Measurements from ENCODE around the gene BUB1.
"Not testable (repeated sequence)": the region's sequence is repeated elsewhere in the genome, so short reads cannot be mapped to it uniquely, and the experiment has no call there.

The BUB1 gene

DNA sequence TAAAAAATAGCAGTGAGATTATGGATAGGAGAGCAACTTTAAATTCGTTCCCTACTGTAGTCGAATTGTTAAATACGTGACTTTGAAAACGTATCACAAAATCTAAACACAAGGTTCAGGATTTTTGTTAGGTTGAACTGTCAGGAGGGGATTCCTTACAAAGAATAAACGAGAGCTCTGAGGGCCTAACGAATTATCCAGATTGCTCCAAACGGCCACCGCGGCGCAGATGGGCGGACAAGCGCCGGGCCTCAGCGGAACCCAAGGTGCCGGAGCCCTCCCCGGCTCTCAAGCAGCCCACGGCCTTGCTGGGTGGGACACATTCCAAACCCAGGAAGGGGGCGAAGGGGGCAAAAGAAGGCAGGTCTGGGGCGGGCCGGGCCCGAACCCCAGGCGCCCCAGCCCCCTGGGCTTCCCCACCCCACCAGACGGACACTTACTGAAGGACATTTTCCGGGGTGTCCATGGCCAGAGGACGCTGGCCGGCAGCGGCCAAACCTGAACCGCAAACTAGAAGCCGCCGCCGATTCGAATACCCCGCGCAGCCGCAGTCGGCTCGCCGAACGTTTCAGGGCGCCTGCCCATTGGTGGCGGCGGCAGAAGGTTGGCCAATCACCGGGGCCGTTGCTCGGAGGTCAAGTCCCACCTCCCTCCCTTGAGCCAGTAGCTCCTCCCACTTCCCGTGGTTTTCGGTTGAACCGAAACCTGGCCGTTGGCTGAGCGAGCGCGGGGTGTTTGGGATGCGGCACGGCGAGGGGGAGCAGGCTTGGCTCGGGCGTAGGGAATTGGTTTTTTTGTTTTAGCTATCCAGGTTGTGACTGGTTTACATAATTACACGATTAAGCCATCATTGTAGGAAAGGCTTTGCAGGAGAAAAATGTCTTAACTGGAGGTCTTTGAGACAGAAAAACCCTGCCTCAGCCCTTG, at the start of gene BUB1:
Gene BUB1 (minus strand): TSS at position 534 of the 927 bp plus-strand sequence. CDS start 68 bp downstream, at position 466.
- peak; percentile 94 for FAIRE-seq
- DNase-seq (ENCODE audit: extremely low spot score, insufficient read length, low read depth): peak; percentile 99

DNA sequence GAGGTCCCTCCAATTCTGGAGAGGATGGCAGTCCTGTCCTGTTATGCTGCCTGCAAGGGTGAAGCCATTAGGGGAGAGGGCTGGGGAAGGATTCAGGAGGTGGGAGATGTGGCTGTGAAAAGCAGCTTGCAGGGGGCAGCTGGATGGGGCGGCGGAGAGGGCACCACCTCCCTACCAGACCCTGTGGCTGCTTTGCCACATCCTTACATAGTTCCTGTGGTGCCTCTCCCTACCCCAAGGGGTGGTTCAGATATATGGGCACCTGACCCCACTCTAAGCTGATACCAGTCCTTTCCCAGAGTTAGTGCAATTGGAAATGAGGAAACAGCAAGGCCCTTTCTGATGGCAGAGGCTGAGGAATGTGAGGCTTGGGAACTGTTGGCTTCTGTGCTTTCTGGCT, 48.4 kb upstream of the BUB1 start:
- no peak for DNase-seq (ENCODE audit: extremely low spot score, insufficient read length, low read depth)
- no peak for FAIRE-seq

DNA sequence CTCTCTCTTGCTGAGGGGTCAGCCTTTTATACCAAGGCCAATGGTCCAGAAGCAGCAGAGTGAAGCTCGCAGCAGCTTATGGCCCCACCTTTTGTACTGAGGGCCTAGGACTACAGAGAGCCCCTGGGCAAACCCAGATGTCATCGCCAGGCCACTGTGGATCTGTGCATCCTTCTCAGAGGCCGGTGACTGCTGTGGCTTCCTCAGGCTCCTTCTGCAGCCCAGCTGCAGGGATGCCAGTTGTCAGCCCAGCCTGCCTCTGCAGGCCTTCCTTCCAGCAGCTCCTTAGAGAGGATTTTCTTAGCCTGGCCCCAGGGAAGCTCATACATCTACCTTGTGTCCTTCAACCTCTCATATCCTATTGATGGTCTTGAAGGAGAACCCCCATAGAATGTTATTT, 48.0 kb upstream of the BUB1 start:
- no peak for FAIRE-seq

DNA sequence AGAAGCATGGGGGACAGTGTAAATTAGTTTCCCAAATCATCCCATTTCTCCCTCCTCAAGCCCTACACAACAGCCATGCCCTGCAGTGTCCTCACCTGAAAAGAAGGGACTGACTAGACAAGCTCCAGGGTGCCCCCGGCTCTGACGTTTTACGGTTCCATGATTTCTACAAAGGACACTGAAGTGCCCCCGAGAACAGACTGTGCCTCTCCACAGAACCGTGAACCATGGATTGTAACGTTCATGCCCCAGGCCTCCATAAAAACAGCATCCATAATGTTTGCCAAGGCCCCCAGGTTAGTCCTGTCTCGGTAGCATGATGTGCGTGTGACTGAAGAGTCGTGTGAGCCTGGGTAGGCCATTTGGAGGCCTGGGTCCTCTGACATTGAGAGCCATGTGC, 47.5 kb upstream of the BUB1 start:
- FAIRE-seq (no peak), DNase-seq (ENCODE audit: extremely low spot score, insufficient read length, low read depth) (no peak)

More for the DNA sequence above, 48.0 kb upstream of the BUB1 start:
- DNase-seq (ENCODE audit: extremely low spot score, insufficient read length, low read depth): no peak

DNA sequence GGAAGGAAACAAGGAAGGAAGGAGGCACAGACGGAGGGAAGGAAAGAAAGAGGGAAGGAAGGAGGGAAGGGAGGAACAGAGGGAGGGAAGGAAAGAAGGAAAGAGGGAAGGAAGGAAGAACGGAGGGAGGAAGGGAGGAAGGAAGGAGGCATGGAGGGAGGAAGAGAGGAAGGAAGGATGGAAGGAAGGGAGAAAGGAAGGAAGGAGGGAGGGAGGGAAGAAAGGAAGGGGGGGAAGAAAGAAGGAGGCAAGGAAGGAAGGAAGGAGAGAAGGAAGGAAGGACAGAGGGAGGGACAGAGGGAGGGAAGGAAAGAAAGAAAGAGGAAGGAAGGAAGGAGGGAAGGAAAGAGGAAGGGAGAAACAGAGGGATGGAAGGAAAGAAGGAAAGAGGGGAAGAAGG, 47.0 kb upstream of the BUB1 start:
- DNase-seq (ENCODE audit: extremely low spot score, insufficient read length, low read depth) (no peak), FAIRE-seq (no peak)

DNA sequence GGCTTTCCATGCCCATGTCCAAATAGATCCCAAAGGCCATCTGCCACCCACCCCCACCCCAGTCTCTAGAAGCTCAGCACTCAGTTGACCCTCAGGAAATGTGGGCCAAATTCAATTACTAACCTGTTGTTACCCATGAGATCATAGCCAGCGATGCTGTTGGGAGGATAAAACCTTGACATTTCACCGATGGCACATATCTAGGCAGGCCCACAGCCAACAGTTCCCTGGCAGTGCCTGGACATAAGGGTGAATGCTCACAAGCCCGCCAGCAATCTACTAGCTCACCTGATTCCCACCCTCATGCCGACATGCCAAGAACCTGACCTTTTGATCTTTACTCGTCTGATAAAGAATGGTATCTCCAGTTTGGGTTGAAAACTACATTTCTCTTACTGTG, 42.7 kb upstream of the BUB1 start:
- DNase-seq (ENCODE audit: extremely low spot score, insufficient read length, low read depth) (no peak), FAIRE-seq (no peak)

DNA sequence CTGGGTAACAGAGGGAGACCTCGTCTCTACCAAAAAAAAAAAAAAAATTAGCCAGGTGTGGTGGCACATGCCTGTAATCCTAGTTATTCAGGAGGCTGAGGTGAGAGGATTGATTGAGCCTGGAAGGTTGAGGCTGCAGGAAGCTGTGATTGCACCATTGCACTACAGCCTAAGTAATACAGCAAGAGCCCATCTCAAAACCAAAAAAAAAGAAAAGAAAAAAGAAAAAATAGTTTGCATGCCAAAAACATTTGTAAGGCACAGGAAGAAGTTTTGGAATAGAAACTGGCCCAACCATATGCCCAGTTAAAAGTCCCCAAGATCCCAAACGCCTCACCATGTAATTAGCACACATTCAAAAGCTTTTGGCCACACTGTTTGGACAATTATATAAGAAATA, 41.1 kb upstream of the BUB1 start:
- no peak for DNase-seq (ENCODE audit: extremely low spot score, insufficient read length, low read depth)

DNA sequence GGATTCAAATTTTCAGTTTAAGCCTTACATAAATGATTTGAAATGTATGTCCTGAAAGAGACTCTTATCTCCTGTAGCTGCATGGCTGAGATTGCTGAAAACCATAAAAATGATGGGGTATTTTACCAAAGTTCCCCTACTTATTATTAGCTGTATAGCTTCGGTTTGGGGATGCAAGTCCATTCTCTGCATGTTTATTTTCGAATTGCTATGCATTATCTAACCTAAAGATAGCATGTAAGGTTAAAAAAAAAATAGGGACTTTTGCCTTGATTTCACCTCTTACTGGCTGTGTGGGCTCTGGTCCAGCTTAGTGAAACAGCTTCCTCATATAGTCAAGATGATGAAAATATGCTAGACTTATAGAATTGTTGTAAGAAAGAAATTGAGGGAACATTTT, 40.5 kb upstream of the BUB1 start:
- FAIRE-seq (peak; percentile 15), DNase-seq (ENCODE audit: extremely low spot score, insufficient read length, low read depth) (no peak)

More for the DNA sequence above, 41.1 kb upstream of the BUB1 start:
- no peak for FAIRE-seq

DNA sequence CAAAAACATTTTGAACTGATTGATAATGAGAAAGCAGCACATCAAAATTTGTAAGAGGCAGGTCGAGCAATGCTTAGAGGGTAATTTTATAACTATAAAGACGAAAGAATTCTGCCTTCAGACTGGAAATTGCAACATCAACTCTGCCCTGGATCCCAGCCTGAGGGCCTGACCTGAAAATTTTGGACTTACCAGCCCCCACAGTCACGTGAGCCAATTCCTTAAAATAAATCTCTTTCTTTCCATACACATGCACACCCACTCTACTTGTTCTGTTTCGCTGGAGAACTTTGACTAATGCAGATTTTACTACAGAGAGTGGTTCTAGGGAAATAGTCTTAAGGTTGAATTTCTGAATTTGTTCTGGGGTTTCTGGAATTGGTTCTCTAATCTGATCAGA, 39.9 kb upstream of the BUB1 start:
- FAIRE-seq: no peak
- no peak for DNase-seq (ENCODE audit: extremely low spot score, insufficient read length, low read depth)

DNA sequence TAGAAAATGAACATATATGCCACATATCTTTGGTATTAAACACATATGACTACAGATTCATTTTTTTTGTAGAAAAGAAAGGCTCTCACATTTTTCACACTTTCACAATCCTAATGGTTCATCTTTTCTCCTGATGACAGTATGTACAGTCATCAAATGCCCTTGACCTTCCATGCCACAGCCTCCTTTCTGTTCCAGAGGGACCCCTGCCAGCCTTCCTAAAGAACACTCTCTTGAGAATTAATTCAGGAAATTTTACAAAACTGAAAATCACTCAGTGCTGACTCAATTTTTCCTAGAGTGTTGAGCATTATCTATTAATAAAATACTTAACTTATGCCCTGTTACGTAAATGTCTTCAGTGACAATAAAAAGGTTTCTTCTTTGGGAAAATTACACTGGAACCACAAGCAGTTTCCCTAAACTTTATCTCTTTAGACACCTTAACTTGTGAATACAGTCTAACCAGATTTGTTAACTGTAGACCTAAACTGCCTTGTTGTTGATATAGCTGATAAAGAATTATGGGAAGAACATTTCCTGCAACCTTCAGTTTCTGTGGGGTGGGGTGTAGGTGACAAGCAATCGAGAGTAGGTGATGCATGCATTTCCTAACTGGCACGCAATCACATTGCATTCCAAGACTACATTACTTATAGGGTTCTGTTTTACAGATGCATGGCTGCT, 39.2 kb upstream of the BUB1 start:
- DNase-seq (ENCODE audit: extremely low spot score, insufficient read length, low read depth): no peak
- FAIRE-seq: no peak

DNA sequence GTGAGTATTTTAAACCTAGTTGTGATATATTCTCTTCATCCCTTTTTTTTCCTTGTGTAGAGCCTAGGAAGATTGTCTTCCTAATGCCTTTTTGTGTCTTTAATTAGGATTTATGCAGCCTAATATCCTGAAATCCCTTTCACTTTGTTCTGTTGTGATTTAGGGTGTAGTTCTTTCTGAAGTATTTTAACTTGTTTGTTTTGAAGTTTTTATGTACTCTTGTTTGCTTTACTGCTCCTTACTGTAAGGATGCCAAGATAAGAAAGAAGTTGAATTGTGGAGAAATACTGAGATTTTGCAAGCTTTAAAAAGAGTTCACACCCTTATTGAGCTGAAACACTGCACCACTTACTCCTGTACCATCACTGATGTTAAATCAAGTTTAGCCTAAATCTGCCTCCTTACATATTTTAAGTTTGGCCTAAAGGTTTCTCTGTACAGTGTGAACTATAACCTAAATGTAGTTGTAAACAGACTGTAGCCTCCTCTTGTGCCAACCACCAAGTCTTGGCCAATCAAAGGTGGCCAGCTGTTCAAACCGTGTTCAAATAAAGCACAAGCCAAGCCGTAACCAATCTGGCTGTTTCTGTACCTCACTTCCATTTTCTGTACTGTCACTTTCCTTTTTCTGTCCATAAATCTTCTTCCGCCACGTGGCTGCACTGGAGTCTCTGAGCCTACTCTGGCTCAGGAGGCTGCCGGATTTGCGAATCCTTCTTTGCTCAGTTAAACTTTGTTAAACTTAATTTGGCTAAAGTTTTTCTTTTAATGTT, 36.8 kb upstream of the BUB1 start:
- FAIRE-seq: no peak

DNA sequence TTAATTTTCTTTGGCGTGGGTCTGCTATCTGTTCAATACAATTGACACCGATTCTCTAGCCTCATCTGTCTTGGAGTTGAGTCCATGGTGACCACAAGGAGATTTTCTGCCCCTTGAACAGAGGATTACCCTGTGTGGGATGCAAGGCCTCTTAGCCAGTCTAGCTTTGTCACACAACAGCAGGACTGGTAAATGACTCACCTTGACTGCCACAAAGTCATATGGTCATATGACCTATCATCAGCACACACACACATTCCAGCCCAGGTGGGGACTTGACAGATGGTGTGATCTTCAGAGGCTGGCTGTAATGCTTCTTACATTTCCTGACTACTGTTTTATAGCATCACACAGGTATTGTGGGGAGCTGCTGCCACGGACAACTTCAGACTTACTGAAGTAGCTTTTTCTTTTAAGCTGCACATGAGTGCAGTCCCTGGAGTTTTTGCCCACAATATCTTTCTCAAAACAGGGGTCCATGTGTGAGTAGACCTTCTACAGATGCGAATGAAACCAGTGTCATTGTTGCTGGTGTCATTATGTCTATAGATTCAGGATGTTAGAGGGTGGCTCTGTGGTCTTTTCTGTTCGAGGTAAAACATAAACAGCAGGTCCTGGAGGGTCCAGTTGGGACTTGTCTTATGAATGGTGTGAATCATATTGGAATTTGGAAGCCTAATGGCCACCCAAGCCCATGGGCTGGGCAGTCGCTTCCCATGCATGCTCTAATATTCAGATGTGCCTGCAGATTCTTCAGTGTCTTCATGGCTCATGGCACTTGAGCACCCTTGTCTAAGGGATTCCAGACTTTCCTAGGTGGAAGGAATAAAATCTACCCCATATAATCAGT, 35.9 kb upstream of the BUB1 start:
- FAIRE-seq (no peak), DNase-seq (ENCODE audit: extremely low spot score, insufficient read length, low read depth) (no peak)

More for the DNA sequence above, 36.8 kb upstream of the BUB1 start:
- no peak for DNase-seq (ENCODE audit: extremely low spot score, insufficient read length, low read depth)

DNA sequence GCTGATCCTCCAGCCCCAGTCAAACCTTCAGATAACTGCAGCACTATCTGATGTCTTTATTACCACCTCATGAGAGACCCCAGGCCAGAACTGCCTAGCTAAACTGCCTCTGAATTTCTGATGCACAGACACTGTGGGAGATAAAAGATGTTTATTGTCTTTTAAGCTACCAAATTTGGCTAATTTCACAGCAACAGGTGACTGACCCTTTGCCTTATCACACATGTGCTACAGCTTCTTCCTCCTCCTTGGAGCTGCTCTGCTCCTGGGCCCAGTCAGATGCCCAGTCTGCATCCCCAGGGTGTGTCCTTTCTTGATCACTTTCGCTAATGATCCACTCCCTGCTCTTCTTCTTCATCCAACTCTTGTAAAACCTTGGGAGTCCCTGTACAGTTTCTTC, 34.9 kb upstream of the BUB1 start:
- no peak for FAIRE-seq
- no peak for DNase-seq (ENCODE audit: extremely low spot score, insufficient read length, low read depth)

DNA sequence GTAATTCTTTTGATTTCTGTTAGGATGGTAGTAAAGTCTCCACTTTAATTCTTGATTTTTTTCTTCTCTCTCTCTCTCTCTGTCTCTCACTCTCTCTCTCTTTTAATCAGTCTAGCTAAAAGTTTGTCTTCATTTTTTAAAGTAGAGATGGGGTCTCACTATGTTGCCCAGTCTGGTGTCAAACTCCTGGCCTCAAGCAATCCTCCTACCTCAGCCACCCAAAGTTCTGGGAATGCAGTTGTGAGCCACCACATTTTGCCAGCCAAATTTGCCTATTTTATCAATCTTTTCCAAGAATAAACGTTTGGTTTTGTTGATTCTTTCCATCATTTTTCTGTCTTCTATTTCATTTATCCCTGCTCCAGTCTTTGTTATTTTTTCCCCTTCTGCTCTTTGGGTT, 30.6 kb upstream of the BUB1 start:
- FAIRE-seq (no peak), DNase-seq (ENCODE audit: extremely low spot score, insufficient read length, low read depth) (no peak)

DNA sequence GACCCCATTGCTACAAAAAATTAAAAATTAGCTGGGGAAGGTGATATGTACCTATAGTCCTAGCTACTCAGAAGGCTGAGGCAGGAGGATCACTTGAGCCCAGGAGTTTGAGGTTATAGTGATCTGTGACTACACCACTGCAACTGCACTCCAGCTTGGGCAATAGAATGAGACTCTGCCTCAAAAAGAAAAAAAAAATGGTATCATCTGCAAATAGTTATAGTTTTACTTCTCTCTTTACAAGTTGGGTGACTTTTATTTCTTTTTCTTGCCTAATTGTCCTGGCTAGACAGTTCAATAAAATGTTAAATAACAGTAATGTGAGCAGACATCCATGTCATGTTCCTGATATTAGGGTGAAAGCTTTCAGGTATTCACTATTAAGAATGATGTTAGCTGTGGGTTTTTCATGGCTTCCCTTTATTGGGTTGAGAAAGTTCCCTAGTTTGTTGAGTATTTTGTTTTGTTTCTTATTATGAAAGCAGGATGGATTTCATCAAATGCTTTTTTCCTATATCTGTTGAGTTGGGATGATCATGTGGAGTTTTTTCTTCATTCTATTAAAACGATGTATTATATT, 29.6 kb upstream of the BUB1 start:
- DNase-seq (ENCODE audit: extremely low spot score, insufficient read length, low read depth): no peak
- FAIRE-seq: no peak

DNA sequence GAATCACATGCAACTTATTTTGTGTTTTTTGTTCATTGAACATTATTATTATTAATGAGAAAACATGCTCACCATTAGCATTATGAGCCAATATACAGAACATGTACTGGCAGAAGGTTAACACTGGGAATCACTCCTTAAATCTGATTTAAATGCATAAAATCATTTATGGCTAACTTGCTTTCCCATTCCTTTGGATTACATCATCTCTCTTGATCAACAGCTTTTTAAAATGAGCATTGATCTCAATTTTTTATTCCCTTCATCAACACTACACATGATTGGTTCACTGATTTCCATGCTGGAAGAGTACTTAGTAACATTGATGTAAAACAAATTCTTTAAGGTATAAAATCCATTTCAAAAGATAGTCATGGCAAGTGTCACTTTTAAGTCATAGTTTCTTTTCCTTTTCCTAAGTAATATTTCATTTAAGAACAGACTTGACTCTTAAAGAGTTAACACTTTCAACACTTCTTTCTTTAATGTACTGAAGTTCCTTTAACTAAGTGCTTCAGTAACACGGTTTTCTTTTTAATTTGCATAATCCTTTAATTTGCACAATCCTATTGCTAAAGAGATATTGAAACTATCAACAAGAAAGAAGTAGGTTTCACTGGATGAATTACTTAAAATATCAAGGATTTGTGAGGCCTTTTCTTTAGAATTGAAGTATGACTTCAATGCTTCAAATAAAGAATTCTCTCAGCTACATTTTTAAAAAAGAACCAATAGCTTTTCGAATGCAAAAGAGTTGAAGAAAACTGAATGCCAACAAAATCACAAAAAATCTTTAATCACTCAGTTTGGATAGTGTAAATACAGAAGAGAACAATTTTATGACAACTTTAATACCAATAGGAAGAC, 24.9 kb upstream of the BUB1 start:
- no peak for FAIRE-seq

DNA sequence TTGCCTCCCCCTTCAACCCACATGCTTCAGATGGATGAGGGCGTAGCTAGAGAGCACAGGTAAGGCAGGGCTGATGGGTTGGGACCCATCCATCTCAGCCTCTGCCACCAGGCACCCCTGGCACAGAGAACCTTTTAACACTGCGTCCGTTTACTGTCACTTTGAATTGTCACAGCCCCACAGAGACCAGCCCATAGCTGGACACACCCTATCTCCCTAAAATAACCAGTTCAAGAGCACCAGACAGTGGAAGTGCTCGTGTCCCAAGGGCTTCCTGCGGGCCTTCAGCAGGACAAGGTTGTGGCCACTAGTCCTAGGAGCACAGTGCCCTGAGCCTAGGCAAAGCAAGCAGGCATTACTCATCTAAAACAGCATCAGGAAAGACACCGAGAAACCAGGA, 20.4 kb upstream of the BUB1 start:
- not testable (repeated sequence) for FAIRE-seq; DNase-seq (ENCODE audit: extremely low spot score, insufficient read length, low read depth)

More for the DNA sequence above, 24.9 kb upstream of the BUB1 start:
- DNase-seq (ENCODE audit: extremely low spot score, insufficient read length, low read depth): no peak

DNA sequence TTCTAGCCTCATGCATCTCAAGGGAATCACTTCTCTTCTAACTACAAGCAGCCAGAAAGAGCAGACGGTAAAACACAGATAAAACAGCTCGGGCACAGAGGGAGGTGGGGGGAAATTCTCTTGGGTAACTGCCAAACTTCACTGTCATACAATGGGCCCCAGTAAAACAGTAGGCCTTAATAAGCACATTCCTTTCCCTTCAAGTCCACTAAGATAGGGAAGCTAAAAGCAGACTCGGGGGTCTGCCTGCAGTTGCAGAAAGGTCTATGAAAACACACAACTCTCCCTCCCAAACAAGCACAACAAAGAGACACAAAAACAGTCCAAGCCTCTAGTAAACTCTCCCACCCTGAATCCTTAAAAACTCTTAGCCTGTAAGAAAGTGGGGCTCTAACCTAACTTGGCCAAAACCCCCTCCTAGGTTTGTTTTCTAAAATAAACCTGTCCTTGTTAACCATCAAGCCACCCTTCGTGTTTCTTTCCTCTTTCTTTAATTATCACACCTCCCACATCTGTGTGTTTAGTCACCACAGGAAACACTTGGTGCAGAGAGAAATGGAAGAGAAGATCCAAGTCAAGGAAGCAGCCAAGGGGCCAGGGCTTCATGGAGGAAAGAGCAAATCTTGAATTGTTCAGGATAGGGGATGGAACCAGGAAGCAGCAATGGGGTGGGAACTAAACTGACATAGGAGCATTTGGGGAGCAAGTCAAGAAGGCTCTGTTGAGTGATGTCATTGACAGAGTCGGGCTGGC, 17.5 kb upstream of the BUB1 start:
- DNase-seq (ENCODE audit: extremely low spot score, insufficient read length, low read depth): not testable (repeated sequence)
- FAIRE-seq: peak; percentile 71
